ENCODE data around the gene SMURF2. TPM values are rescaled to one million over a fixed set of nuclear protein-coding genes. Genes with fewer than 3 reads are reported as not detected.
A peak's percentile ranks its signal among the peaks of the same experiment; 100 is the strongest.

Gene SMURF2
- total and polyA plus RNA-seq, 9 of the 15 experiments (the other 6 are each of a cell fraction or from before 2014, with no cell fraction given) = 3.8 to 22.0 (median 14.8) TPM

DNA sequence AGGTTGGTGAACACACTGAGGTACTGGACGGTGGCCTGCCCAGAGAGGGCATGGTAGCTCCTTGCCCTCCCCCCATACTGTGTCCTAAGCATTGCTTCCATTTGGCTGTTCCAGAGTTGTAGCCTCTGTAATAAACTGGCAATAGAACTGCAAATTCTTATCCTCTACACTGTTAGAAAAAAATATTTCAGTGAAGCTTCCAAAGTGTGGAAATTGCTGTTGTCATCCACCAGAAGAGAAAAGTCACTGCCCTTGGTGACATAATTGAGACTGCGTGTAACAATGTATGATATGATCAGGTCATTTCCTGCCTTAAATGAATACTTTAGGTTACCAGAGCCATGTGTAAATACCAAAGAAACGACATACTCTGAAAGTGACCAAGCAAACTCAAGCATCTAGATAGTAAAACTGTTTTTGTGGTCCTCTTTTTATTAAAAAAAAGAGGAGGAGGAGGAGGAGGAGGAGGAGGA lies 89.4 kb downstream of the SMURF2 start (continued):
- TF ChIP-seq SPI1 (IDR thresholded peaks at IDR 0.05; ENCODE audit: borderline replicate concordance, low read depth, low read length) = no peak
- no peak for TF ChIP-seq SMAD1 (IDR thresholded peaks at IDR 0.05; ENCODE audit: low read depth, low read length, partially characterized antibody)
- TF ChIP-seq TCF7 (IDR thresholded peaks at IDR 0.05; ENCODE audit: borderline replicate concordance) = no peak
- no peak for TF ChIP-seq HDAC8 (tag; IDR thresholded peaks at IDR 0.05)
- TF ChIP-seq, protein P1, sequence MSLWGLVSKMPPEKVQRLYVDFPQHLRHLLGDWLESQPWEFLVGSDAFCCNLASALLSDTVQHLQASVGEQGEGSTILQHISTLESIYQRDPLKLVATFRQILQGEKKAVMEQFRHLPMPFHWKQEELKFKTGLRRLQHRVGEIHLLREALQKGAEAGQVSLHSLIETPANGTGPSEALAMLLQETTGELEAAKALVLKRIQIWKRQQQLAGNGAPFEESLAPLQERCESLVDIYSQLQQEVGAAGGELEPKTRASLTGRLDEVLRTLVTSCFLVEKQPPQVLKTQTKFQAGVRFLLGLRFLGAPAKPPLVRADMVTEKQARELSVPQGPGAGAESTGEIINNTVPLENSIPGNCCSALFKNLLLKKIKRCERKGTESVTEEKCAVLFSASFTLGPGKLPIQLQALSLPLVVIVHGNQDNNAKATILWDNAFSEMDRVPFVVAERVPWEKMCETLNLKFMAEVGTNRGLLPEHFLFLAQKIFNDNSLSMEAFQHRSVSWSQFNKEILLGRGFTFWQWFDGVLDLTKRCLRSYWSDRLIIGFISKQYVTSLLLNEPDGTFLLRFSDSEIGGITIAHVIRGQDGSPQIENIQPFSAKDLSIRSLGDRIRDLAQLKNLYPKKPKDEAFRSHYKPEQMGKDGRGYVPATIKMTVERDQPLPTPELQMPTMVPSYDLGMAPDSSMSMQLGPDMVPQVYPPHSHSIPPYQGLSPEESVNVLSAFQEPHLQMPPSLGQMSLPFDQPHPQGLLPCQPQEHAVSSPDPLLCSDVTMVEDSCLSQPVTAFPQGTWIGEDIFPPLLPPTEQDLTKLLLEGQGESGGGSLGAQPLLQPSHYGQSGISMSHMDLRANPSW (CRISPR knock-in tag; IDR thresholded peaks at IDR 0.05) = no peak
- TF ChIP-seq MTA3 (IDR thresholded peaks at IDR 0.05; ENCODE audit: borderline replicate concordance) = no peak
- no peak for TF ChIP-seq GATAD2A (IDR thresholded peaks at IDR 0.05)
- no peak for TF ChIP-seq ZNF695 (CRISPR knock-in tag; IDR thresholded peaks at IDR 0.05)
- TF ChIP-seq CBX3 (IDR thresholded peaks at IDR 0.05; ENCODE audit: borderline replicate concordance in 1 of 2, low read length in 2 of 2) = 0 out of 3 replicates have a peak, but pooled peaks of 1 of the 2 experiments have one; percentile 40
- no peak for TF ChIP-seq PHTF2 (CRISPR knock-in tag; IDR thresholded peaks at IDR 0.05)
- peak; percentile 46 for TF ChIP-seq TBP (optimal IDR thresholded peaks at IDR 0.05; ENCODE audit: low read depth, low read length)
- TF ChIP-seq ZNF133 (CRISPR knock-in tag; IDR thresholded peaks at IDR 0.05) = no peak
- no peak for TF ChIP-seq CCNT2 (IDR thresholded peaks at IDR 0.05; ENCODE audit: borderline replicate concordance, extremely low read depth, insufficient read length, low read depth, low read length)
- no peak for TF ChIP-seq PTBP1 (IDR thresholded peaks at IDR 0.05; ENCODE audit: low read depth, low read length)
- TF ChIP-seq GTF2A2 (tag; IDR thresholded peaks at IDR 0.05) = no peak
- TF ChIP-seq ZNF696 (CRISPR knock-in tag; conservative IDR thresholded peaks at IDR 0.05) = no peak
- TF ChIP-seq GTF2B (IDR thresholded peaks at IDR 0.05; ENCODE audit: extremely low read depth, insufficient read length) = no peak
- no peak for TF ChIP-seq NR4A1 (CRISPR knock-in tag; IDR thresholded peaks at IDR 0.05)
- TF ChIP-seq NR4A1 (tag; IDR thresholded peaks at IDR 0.05) = 0 out of 2 replicates have a peak, but pooled peaks have one; percentile 62
- TF ChIP-seq, protein P2, sequence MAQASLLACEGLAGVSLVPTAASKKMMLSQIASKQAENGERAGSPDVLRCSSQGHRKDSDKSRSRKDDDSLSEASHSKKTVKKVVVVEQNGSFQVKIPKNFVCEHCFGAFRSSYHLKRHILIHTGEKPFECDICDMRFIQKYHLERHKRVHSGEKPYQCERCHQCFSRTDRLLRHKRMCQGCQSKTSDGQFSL (CRISPR knock-in tag; IDR thresholded peaks at IDR 0.05) = no peak
- TF ChIP-seq, protein P2 (tag; IDR thresholded peaks at IDR 0.05) = 0 out of 4 replicates have a peak, but pooled peaks of 1 of the 2 experiments have one; percentile 28
- TF ChIP-seq ARHGAP35 (IDR thresholded peaks at IDR 0.05; ENCODE audit: partially characterized antibody) = no peak
- TF ChIP-seq ZNF316 (IDR thresholded peaks at IDR 0.05) = peak; percentile 67
- TF ChIP-seq CTBP1 (IDR thresholded peaks at IDR 0.05; ENCODE audit: borderline replicate concordance) = no peak
- TF ChIP-seq SNIP1 (IDR thresholded peaks at IDR 0.05; ENCODE audit: low read depth) = no peak
- no peak for TF ChIP-seq ZNF551 (CRISPR knock-in tag; IDR thresholded peaks at IDR 0.05)

Data from K562 (cell line).